Upper lobe of right lung (tissue), 1 donor: ENCODE measurements around the gene SSC4D. TPM values are rescaled to one million over a fixed set of nuclear protein-coding genes. Genes with fewer than 3 reads are reported as not detected.
A peak's percentile ranks its signal among the peaks of the same experiment; 100 is the strongest.

Experiments
- ATAC-seq: fragments of 200-7000 bp; cut with Tn5 transposase; one replicate; pipeline ENCODE4 v1.9.1; 2020; ENCODE audit warnings: mild to moderate bottlenecking, moderate library complexity
- DNase-seq: peaks from one replicate; pipeline ENCODE4 v3.0.0-alpha.2; 2020
- H3K27ac ChIP-seq: fragments of 200-600 bp; one replicate; pipeline ENCODE4 v1.8.0; 2022
- H3K27me3 ChIP-seq: fragments of 200-600 bp; one replicate; pipeline ENCODE4 v1.8.0; 2022; ENCODE audit warnings: mild to moderate bottlenecking
- H3K36me3 ChIP-seq: fragments of 200-600 bp; one replicate; pipeline ENCODE4 v1.8.0; 2022
- H3K4me1 ChIP-seq: fragments of 200-600 bp; one replicate; pipeline ENCODE4 v1.8.0; 2022
- H3K4me3 ChIP-seq: fragments of 200-600 bp; one replicate; pipeline ENCODE4 v1.8.0; 2022; ENCODE audit warnings: mild to moderate bottlenecking
- H3K9me3 ChIP-seq: fragments of 200-600 bp; one replicate; pipeline ENCODE4 v1.8.0; 2022
- CTCF ChIP-seq: fragments of 200-600 bp; IDR thresholded peaks from one replicate; pipeline ENCODE4 v1.8.0; 2022; ENCODE audit warnings: antibody characterized with exemption
- intact Hi-C: fragments of 100-400 bp; cut with DNase I; formaldehyde crosslinking; loops from one replicate; pipeline ENCODE4 v1.11.0; 2022
- total RNA-seq: library from RNA; stranded (reverse); fragmentation: NEBNext Ultra II Directional; extraction: Animal tissue kit (Norgen Biotek cat#: 25700); gene quantifications from one replicate; pipeline ENCODE4 v1.2.1, GENCODE V29; 2021
- donor health status: DM: no; HTN: yes; CAD: no; lungs with severe emphysema.

The SSC4D gene
- total RNA-seq, 1 donor from 2014 or later, result 1.1 TPM

GRCh38 chr7:76356823-76357222 is 52.7 kb downstream of the SSC4D start:
- peak overlapping the region; percentile 98 for H3K4me3 ChIP-seq
- no peaks in the 10 kb centered on the region for H3K27me3 ChIP-seq

GRCh38 chr7:76356115-76356514 is 53.4 kb downstream of the SSC4D start:
- no peak for TF ChIP-seq CTCF
- ATAC-seq, result no peak
- Histone ChIP-seq H3K9me3 (no peaks in the 10 kb centered on the region), H3K27me3 (no peaks in the 10 kb centered on the region), H3K4me1 (peaks cover 39% of the 10 kb centered on the region), H3K4me3 (no peak overlapping the region), H3K36me3 (peaks cover 8% of the 10 kb centered on the region), H3K27ac (no peak overlapping the region)
- intact Hi-C loops, result no loop called here
- no peak for DNase-seq

More at GRCh38 chr7:76356823-76357222, 52.7 kb downstream of the SSC4D start:
- DNase-seq (no peak), ATAC-seq (no peak)
- TF ChIP-seq CTCF, result no peak
- H3K27ac ChIP-seq, result no peak overlapping the region
- intact Hi-C loops, result no loop called here
- H3K36me3 ChIP-seq, result peaks cover 8% of the 10 kb centered on the region
- H3K9me3 ChIP-seq, result no peaks in the 10 kb centered on the region
- H3K4me1 ChIP-seq, result peaks cover 39% of the 10 kb centered on the region

GRCh38 chr7:76354981-76355730 is 54.3 kb downstream of the SSC4D start:
- no peak for TF ChIP-seq CTCF
- H3K9me3 ChIP-seq, result no peaks in the 10 kb centered on the region
- ATAC-seq (no peak), DNase-seq (no peak)
- intact Hi-C loops, result no loop called here
- no peaks in the 10 kb centered on the region for H3K27me3 ChIP-seq
- H3K36me3 ChIP-seq, result peaks cover 14% of the 10 kb centered on the region
- H3K4me3 ChIP-seq, result no peak overlapping the region
- H3K27ac ChIP-seq, result no peak overlapping the region
- H3K4me1 ChIP-seq, result peaks cover 35% of the 10 kb centered on the region

GRCh38 chr7:76354516-76354915 is 55.0 kb downstream of the SSC4D start:
- peaks cover 20% of the 10 kb centered on the region for H3K36me3 ChIP-seq
- DNase-seq (no peak), ATAC-seq (no peak)
- no peak overlapping the region for H3K4me3 ChIP-seq
- H3K27ac ChIP-seq, result no peak overlapping the region
- H3K4me1 ChIP-seq, result peaks cover 29% of the 10 kb centered on the region
- TF ChIP-seq CTCF, result no peak
- no peaks in the 10 kb centered on the region for H3K27me3 ChIP-seq
- H3K9me3 ChIP-seq, result no peaks in the 10 kb centered on the region
- intact Hi-C loops, result no loop called here

GRCh38 chr7:76353744-76354143 is 55.8 kb downstream of the SSC4D start:
- Histone ChIP-seq H3K9me3 (no peaks in the 10 kb centered on the region), H3K36me3 (peaks cover 23% of the 10 kb centered on the region), H3K27ac (no peak overlapping the region), H3K4me1 (peaks cover 30% of the 10 kb centered on the region), H3K4me3 (no peak overlapping the region), H3K27me3 (no peaks in the 10 kb centered on the region)
- intact Hi-C loops, result no loop called here
- ATAC-seq (no peak), DNase-seq (no peak)
- no peak for TF ChIP-seq CTCF
